OCI-LY3 (cell line): ENCODE data around the gene RBFOX1.

ENCODE experiments used
- H2AFZ ChIP-seq: fragments of 200-600, 300-600 bp; shearing (Covaris generic); 2 replicates; pipeline ENCODE4 v1.6.0; 2014; ENCODE audit warnings: antibody characterized with exemption, low read depth, low read length
- H3K27ac ChIP-seq: fragments of 200-600, 300-600 bp; sonication (generic); 2 replicates; pipeline ENCODE4 v1.5.1; 2014; ENCODE audit warnings: mild to moderate bottlenecking, low read length, moderate library complexity, mixed read lengths
- H3K27me3 ChIP-seq: fragments of 200-600, 300-600 bp; sonication (generic); 2 replicates; pipeline ENCODE4 v1.6.1; 2014; ENCODE audit warnings: low read depth, low read length, mixed read lengths
- H3K36me3 ChIP-seq: fragments of 200-600, 300-600 bp; sonication (generic); replicated peaks from 2 replicates; pipeline ENCODE3; 2014; ENCODE audit warnings: low read depth, low read length, mixed read lengths
- H3K4me1 ChIP-seq: fragments of 300-600, 200-600 bp; sonication (generic); 2 replicates; pipeline ENCODE4 v1.6.1; 2014; ENCODE audit warnings: low read length, mixed read lengths
- H3K4me2 ChIP-seq: fragments of 200-600, 300-600 bp; sonication (generic); 2 replicates; pipeline ENCODE4 v1.6.1; 2014; ENCODE audit warnings: low read length, mixed read lengths
- H3K4me3 ChIP-seq: fragments of 300-600, 200-600 bp; sonication (generic); 2 replicates; pipeline ENCODE4 v1.5.1; 2014; ENCODE audit warnings: antibody characterized with exemption, mild to moderate bottlenecking, low read length, moderate library complexity
- H3K79me2 ChIP-seq: fragments of 300-600, 200-600 bp; shearing (Covaris generic); 2 replicates; pipeline ENCODE4 v1.6.1; 2014; ENCODE audit warnings: mild to moderate bottlenecking, low read length, mixed read lengths
- H3K9ac ChIP-seq: fragments of 300-600, 200-600 bp; shearing (Covaris generic); 2 replicates; pipeline ENCODE4 v1.6.0; 2014; ENCODE audit warnings: mild to moderate bottlenecking, low read length, moderate library complexity
- H3K9me3 ChIP-seq: fragments of 200-600, 300-600 bp; shearing (Covaris generic); 2 replicates; pipeline ENCODE4 v1.6.1; 2014; ENCODE audit warnings: low read length, mixed read lengths; ENCODE audit not compliant: insufficient read depth
- H4K20me1 ChIP-seq: fragments of 200-600, 300-600 bp; sonication (generic); 2 replicates; pipeline ENCODE4 v1.6.1; 2016; ENCODE audit warnings: low read length, mixed read lengths; ENCODE audit not compliant: insufficient read depth
- CTCF ChIP-seq: fragments of 200-600, 300-600 bp; sonication (generic); IDR thresholded peaks from 2 replicates; pipeline ENCODE4 v1.5.1; 2014; ENCODE audit warnings: antibody characterized with exemption, low read length, low read depth
- EZH2phosphoT487 ChIP-seq: fragments of 200-600 bp; shearing (Covaris generic); IDR thresholded peaks from 2 replicates; pipeline ENCODE4 v1.6.1; 2018; ENCODE audit warnings: antibody characterized with exemption, mixed run types, low read depth

Gene RBFOX1

GRCh38 chr16:7420079-7420478 lies 87.4 kb downstream of the RBFOX1 start:
- TF ChIP-seq CTCF: no peak
- no peak for TF ChIP-seq EZH2phosphoT487
- Histone ChIP-seq H2AFZ (no peak overlapping the region), H3K36me3 (no peaks in the 10 kb centered on the region), H4K20me1 (no peaks in the 10 kb centered on the region), H3K27ac (no peak overlapping the region), H3K9me3 (no peaks in the 10 kb centered on the region), H3K79me2 (no peaks in the 10 kb centered on the region), H3K4me1 (peaks cover 10% of the 10 kb centered on the region), H3K4me3 (no peak overlapping the region), H3K27me3 (no peaks in the 10 kb centered on the region), H3K9ac (no peak overlapping the region), H3K4me2 (no peak overlapping the region)

GRCh38 chr16:7420843-7421242 lies 88.2 kb downstream of the RBFOX1 start:
- no peak overlapping the region for H3K9ac ChIP-seq
- no peaks in the 10 kb centered on the region for H3K36me3 ChIP-seq
- H3K9me3 ChIP-seq: no peaks in the 10 kb centered on the region
- H3K4me1 ChIP-seq: peaks cover 10% of the 10 kb centered on the region
- no peaks in the 10 kb centered on the region for H3K79me2 ChIP-seq
- no peaks in the 10 kb centered on the region for H3K27me3 ChIP-seq
- no peak overlapping the region for H2AFZ ChIP-seq
- H4K20me1 ChIP-seq: no peaks in the 10 kb centered on the region
- H3K4me3 ChIP-seq: no peak overlapping the region
- no peak for TF ChIP-seq CTCF
- no peak for TF ChIP-seq EZH2phosphoT487
- H3K27ac ChIP-seq: no peak overlapping the region
- H3K4me2 ChIP-seq: no peak overlapping the region

- Histone ChIP-seq H3K4me1 (peaks cover 10% of the 10 kb centered on the region), H2AFZ (no peak overlapping the region), H3K9ac (no peak overlapping the region), H3K27me3 (no peaks in the 10 kb centered on the region), H3K79me2 (no peaks in the 10 kb centered on the region), H3K4me2 (no peak overlapping the region), H3K4me3 (no peak overlapping the region), H4K20me1 (no peaks in the 10 kb centered on the region), H3K36me3 (no peaks in the 10 kb centered on the region), H3K27ac (no peak overlapping the region), H3K9me3 (no peaks in the 10 kb centered on the region)
- TF ChIP-seq EZH2phosphoT487 (no peak), CTCF (no peak)
These were observed 88.9 kb downstream of the RBFOX1 start for GRCh38 chr16:7421578-7421977.

GRCh38 chr16:7422036-7422888 lies 89.6 kb downstream of the RBFOX1 start:
- Histone ChIP-seq H3K4me2 (no peak overlapping the region), H3K4me3 (no peak overlapping the region)
- no peak for TF ChIP-seq CTCF
- no peak for TF ChIP-seq EZH2phosphoT487

More at GRCh38 chr16:7422036-7422888, 89.6 kb downstream of the RBFOX1 start:
- no peaks in the 10 kb centered on the region for H3K9me3 ChIP-seq
- H3K36me3 ChIP-seq: no peaks in the 10 kb centered on the region
- no peak overlapping the region for H3K9ac ChIP-seq
- no peak overlapping the region for H3K27ac ChIP-seq
- H3K27me3 ChIP-seq: no peaks in the 10 kb centered on the region
- no peaks in the 10 kb centered on the region for H3K79me2 ChIP-seq
- H3K4me1 ChIP-seq: peaks cover 10% of the 10 kb centered on the region
- H4K20me1 ChIP-seq: no peaks in the 10 kb centered on the region
- no peak overlapping the region for H2AFZ ChIP-seq
